Activated T-helper 9 cell treated with anti-CD3 and anti-CD28 coated beads, Interleukin-2, amount 50 U/mL, for 16 hours (primary cell): ENCODE results near the gene LPIN1.

Experiments used
- DNase-seq: peaks from one replicate; pipeline ENCODE4 v3.0.0-alpha.2; 2020; ENCODE audit warnings: low read depth

The LPIN1 gene

DNA sequence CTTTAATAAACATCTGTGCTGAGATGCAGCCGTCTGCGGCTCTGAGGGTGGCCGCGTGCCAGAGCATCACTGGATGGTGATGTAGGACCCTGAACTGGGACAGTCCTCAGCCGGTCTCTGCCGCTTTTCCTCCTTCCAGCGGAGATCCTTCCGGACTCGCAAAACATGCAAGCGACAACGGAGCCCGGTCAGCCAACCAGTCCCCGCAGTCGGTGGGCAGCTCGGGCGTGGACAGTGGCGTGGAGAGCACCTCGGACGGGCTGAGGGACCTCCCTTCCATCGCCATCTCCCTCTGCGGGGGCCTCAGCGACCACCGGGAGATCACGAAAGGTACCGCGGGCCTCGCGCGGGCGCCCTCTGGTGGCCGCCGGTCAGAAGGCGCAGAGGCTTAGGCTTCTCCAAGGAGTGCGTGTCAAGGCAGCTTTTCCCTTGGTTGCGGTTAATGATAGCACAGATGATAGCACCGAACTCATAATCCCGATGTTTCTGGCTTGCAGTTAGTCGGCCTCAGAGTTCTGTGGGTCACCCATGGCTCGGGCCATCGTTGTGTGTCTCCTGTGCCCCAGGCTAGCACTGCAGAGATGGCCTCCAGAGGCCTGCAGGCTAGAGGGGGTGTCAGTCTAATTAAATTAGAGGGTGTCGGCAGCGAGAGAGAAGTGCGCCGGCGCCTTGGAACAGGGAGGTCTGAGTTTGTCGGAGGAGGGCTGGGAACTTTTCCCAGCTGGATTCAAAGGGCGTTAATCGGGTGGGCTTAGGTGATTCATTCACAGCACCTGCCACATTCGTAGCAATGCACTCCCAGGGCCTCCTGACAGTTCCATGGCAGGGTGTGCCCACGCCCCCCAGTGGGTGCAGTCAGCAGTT is 38.5 kb downstream of the LPIN1 start:
- peak; percentile 23 for DNase-seq

DNA sequence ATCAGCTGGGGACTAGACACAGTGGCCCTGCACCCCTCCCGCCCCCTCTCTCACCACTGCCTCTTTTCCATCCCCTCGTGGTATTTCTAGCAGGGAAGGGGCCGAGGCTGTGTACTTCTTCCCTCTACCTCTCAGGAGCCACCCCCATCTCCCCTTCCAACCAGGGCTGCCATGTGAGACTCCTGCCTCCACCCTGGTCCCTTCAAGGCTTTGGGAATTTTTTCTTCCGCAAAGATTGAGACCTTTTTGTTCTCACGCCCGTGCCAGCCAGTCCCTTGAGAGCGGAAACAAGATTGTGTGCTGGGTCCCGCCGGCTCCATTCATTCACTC is 39.1 kb downstream of the LPIN1 start:
- no peak for DNase-seq

DNA sequence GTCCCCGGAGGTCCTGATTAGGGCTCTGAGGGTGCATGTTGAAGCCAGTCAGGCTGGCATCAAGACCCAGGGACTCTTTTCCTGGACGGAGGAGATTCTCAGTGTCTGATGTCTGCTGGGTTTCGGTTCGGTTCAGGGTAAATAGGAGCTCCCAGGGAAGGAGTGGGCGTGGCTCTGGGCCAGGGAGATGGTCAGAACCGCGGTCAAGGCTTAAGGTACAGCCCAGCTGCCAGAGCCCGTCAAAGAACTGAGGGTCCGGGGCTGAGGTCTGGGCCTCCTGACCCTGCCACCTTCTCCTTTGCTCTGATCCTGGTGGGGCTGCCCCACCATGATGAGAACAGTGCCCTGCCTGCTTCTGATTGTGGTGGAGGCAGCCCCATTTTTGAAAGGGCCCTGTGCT is 39.8 kb downstream of the LPIN1 start:
- no peak for DNase-seq

DNA sequence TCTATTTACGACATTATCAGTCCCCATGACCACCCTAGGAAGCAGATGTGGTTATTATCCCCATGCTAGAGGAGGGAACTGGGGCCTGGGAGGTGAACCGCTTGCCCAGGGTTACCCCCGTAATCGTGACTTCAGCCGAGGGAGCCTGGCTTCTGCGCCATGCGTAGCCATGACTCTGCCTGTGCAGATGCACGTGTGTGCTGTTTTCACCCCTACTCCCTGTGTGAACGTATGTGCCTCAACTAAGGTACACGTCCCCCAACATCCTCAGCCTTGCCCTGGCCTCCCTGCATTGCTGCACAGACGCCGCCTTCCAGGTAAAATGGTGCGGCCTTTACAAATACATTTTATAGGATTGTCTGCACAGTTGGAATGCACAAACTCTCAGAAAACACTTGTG is 40.2 kb downstream of the LPIN1 start:
- DNase-seq = no peak

DNA sequence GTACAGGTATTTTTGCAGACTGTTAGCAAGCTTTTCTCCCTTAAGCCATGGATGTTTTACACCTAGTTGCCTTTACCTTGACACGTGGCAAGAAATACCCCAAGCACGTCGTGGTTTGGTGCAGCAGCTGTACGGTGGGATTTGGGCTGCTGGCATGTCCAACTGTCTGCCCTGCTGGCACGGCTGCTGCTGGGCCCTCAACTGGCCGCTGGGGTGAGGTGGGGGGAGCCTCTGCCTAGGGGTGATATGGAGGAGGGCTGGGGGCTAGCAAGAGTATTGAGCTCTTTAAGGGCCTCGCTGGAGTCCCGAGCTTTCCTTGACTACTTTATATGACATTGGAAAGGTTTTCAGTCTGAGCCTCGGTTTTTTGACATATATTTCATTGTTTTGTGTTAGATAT is 41.6 kb downstream of the LPIN1 start:
- no peak for DNase-seq

DNA sequence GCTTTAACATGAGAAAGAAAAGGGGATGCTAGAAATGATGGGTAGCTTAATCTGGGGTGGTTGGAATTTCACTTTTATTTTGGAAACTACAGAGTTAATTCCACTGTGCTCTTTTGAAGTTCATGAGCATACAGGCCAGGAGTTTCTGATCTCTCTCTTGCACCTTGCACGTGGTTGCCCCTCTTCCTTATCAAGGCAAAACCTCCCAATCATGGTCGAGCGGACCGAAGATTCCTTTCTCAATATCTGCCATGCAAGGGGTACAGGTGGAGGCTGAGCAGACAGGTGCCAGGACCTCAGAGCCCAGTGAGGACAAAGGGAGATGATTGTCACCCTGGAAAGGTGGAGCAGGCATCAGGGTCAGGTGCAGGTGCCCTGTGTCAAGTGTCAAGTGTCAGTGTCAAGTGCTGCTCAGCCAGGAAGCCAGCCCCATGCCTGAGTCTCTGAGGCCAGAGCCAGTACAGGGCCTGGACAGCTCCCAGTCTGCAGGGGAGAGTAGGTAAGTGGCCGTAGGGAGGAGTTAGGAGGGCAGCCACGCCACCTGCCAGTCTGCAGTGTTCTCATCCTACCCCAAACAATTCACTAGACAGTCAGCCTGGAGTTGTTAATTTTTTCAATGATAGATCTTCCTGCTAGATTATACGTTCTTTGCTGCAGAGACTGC is 42.2 kb downstream of the LPIN1 start:
- no peak for DNase-seq

DNA sequence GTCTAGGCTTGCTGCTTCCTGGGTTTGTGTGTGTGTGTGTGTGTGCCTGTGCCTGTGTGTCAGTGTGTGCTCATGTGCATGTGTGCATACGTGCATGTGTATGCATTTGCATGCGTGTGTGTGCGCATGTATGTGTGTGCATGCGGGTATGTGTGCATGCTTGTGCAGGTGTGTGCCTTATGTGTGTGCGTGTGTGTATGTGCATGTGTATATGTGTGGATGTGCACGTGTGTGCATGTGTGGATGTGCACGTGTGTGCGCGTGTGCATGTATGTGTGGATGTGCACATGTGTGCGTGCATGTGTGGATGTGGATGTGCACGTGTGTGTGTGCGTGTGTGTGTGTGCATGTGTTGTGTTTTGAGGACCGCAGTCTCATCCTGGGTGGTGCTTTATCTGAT is 42.8 kb downstream of the LPIN1 start:
- DNase-seq = no peak

DNA sequence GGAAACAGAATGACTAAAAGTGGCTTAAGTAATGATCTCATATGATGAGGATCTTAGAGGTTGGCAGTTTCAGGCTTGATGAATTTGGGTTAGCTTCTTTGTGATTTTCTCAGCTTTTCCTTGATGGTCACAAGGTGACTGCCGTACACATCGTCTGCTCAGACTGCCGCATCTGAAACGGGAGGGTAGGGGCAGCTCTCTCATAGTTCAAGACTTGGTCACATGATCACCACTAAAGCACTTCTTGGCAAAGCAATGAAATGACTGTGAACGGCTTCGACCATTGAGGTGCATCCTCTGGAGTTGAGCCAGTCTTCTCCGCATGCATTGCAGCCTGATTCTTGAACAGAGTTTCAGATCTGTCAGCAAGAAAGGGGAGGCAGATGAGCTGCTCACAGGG is 43.8 kb downstream of the LPIN1 start:
- DNase-seq = no peak

DNA sequence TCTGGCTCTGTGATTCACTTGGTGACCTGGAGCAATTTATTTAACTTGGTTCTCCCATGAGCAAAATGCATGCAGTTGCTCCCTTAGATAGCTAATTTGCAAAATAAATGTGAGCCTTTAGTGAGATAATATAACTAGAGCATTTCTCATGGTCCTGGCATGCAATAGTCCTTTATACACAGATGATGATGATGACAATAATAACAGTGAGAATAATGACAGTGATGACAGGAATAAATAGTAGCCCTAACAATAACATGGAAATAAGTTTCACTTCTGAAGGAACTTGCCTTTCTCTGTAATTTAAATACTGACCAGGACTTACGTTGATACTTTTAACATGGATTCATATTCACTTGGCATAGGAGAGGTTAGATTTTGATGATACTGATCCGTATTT is 49.2 kb downstream of the LPIN1 start:
- no peak for DNase-seq

DNA sequence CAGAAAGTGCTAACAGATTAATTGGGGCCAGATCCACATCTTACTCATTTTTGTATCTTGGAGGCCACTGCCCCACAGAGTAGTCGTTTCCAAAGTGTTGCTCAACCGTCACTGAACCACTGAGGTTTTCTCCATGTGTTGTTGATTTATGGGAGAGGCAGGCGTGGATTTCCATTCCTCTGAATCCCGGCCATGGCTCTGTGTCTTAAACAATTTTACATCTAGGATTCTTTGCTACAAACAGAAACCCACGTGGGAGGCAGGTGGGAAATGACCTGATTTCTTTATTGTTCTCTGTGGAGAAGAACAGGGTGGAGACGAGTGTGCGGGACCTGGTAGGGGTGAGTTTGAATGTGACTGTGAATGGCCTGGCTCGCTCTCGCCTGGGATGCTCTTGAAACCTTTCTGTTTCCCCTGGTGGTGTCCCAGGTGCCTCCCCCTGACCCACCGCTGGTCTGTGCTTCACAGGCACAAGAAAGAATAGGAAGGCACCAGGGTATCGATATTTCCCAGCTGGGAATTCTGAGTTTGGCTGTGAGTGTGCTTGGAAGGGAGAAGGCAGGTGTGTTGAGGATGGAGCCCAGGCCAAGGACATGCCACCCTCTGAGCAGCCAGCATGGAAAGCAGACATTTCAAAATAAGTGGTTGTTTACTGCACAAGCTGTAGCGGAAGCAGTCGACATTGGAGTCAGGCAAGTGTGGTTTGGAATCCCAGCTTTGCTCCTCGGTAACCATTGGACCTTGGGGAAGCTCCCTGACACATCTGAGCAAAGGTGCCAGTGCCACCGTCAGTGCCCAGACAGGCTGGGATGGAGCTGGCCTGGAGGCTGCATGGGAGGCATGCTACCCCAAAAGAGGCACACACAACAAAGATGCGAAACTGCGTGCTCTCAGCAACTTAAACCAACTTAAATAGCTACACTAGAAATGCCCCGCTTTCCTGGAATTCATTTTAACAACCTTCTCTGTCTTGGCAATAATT is 50.0 kb downstream of the LPIN1 start:
- DNase-seq = no peak

DNA sequence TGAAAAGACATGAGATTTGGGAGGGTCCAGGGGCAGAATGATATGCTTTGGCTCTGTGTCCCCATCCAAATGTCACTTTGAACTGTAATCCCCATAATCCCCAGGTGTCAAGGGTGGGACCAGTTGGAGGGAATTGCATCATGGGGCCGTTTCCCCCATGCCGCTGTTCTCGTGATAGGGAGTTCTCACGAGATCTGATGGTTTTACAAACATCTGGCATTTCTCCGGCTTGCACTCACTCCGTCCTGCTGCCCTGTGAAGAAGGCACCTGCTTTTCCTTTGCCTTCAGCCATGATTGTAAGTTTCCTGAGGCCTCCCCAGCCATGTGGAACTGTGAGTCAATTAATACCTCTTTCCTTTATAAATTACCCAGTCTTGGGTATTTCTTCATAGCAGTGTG is 51.4 kb downstream of the LPIN1 start:
- DNase-seq = no peak

DNA sequence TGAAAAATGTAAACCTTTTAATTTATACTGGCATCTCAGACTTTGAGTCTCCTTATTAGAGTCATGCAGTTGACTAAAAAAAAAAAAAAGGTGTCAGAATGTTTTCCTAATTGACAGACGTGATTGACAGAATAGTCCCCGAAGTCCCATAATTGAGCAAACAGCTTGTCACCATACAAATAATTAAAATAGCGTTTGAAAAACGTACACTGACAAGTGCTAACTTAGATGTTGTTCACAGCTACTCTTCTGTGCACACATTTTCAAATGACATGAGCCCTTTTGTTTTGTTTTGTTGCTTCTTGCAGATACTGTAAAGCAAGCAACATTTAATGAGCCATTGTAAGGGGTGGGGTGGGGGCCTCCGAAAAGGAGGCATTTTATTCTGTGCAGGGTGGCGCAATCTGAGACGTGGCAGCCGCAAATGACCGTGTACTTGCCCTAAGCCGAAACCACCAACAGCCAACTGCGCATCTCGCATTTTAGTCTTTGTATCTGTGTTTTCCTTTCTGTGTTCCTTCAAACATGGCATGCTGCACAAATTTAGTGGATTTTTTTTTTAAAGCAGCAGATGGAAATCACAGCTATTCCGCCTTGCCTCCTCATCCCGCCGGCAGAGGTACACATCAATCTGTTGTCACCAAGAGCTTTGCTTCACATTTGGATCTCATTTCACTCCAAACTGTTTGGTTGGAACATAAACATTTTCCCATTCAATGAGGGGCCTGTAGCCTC is 52.4 kb downstream of the LPIN1 start:
- DNase-seq = no peak

DNA sequence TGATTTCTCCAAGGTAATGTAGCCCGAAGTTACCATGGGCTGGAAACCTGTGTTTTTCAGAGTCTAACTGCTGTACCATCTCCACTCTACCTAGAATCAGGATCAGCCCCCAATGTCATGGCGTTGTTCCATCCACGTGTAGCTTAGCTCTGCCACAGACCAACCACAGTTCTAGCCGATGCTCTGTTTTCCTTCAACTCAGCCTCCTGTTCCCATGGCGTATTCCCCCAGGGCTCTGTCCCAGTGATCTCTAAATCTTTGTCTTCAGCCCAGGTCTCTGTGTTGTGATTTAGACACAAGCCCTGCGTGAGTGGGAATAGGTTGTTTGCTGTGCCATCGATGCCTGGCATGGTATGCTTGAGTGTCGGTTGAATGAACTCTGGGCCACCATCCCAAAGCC is 53.4 kb downstream of the LPIN1 start:
- DNase-seq = no peak

DNA sequence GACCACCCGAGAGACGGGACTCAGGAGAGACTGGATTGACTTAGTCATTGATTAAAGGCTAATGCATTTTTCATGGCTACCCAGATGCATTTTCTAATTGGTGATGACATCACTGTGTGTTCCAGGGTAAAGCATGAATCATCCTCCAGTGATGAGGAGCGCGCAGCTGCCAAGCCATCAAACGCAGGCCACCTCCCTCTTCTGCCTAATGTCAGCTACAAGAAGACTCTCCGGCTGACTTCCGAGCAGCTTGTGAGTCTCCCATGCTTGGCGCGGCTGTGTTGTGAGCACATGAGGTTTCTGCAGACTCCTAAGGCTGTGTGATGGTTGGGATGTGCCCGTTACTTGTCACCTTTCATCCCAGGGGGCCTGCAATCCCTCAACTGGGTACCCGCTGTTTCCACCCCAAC is 56.4 kb downstream of the LPIN1 start:
- no peak for DNase-seq

DNA sequence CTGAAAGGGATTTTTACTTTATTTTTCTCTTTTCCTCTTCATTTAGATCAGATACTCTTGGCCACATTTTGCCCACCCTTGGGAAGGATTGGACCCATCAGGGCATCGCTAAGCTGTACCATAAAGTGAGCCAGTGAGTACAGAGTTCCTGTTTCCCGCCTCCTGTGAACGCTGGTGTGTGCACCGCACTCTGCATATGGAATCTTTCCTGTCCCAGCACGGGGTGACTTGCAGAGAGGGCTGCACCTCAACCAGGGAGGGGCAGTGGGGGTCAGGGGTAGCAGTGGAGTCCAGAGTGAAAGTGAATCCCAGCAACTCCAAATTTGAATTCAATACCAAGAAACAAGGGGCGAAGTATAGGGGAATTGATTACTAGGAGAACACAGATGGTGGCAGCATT is 58.6 kb downstream of the LPIN1 start:
- DNase-seq = no peak

DNA sequence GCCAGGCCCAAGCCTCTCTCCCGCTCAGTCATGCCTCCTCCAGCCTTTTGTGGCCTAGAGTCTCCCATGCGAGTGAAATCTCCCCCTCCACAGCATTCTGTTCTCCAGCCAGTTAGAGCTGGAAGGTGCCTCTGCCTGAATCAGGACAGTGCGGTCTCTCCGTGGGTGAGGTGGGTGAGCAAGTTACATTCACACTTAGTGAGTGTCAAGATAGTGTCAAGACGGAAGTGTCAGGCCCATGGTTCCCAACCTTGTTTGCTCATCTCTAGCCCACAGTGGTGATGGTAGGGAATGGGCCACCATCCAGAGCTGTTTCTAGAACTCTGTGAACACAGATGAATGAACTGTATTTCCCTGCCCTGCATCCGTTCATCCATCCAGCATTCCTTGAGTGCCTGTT is 59.5 kb downstream of the LPIN1 start:
- no peak for DNase-seq

DNA sequence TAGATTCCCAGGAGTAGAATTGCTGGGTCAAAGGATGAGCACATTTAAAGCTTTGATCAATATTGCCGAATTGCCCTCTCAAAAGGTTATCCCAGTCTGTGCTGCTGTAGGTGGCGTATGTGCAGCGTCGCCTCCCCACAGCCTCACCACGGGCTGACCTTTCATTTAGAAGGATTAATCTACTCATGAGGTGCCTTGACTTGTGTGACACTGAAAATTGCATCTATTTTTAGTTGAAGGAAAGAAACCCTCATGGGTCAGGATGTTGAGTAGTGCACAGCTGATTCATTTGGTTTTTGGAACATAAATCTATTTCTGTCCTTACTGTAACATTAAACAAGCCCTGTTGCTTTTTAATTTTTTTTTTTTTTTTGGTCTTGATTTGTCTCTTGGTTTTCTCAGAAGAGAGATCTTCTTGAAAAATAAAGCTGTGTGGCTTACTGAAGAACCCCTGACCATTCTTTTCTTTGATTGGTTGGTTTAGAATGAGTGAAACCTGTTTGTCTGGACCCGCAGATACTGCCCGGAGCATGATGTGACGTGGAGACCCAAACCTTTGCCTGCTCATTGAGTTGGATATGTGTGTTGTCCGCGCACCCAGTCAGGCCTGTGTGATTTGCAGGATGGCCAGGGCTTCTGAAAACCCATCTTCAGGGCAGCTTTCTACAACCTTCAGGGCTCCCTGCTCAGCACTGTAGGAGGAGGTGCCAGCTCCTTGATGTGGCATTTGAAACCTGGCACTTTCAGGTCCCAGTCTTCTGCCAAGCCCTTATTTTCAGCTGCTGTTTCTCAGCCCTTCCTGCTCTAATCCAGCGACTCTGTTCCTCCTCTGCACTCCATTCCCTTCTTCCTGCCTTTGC is 61.0 kb downstream of the LPIN1 start:
- DNase-seq = no peak

DNA sequence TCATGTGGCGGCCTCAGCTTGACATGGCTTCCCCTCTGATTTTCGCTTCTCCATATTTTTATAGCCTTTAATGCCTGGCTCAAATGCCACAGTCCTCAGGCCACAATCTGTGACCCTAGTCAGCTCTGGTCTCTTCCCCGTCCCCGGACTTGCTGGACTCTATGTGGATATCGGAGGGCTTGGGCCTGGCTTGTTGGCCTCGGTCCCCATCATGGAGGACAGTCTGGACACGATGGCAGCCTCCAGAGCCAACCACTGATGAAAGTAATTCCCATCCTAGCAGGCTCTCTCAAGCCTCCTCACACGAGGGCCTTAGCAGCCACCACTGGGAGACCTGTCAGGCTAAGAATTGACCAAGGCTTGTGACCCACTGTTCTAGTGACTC is 61.6 kb downstream of the LPIN1 start:
- DNase-seq = no peak

DNA sequence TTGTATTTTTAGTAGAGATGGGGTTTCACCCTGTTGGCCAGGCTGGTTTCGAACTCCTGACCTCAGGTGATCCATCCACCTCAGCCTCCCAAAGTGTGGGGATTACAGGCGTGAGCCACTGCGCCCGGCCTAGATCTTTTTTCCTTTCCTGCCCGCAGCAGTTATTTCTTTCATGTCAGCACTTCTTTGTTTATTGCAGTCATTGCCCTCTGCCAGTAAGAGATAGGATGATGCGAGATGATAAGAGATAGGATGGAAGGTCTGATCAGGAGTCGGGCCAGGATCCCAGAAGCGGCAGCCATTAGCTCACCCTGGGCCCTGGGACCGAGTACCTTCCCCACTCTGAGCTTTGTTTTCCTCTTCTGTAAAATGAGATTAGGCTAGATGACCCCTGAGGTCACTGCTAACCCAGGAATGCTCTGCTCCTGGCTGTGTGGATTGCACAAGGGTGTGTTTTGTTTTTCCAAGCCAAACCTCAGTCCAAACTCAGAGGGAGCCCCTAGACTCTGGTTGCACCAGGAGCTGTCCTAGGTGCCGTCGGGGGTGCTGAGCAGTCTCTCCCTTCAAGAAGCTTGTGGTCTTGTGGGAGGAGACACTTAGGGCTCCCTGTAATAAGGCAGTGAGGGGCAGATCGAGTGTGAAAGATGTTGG is 63.3 kb downstream of the LPIN1 start:
- no peak for DNase-seq

DNA sequence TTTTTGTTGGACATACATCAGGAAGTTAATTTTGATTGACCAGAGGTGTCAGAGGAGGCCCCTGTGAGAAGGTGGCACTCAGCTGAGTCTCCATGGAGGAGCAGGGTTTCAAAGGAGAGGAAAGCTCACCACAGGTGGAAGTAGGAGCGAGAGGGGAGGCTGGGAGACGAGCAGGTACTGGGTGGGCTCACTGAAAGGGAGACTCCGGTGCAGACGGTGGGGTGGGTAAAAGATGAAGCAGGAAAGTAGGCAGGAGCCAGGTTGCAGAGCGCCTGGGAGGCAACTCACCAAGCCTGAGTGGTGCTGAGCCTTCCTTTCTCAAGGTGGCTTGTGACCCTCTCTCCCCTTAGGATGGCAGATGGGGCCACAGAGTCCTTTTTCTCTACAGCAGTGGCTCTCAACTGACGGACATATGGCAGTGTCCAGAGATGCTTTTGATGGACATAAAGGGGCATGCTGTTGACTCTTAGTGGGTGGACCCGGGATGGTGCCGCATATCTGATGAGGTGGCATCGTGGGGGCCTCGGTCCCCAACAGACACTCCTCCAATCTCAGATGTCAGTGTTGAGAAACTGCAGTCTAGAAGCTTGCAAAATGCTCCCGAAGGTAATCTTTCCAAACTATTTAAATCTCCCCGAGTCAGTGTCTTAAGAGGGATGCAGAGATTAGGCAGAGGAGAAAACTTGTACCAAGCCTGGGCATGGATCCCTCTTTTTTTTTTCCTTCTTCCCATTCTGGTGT is 64.0 kb downstream of the LPIN1 start:
- no peak for DNase-seq
